ENCODE results near the gene ULBP1. TPM values are rescaled to one million over a fixed set of nuclear protein-coding genes. Genes with fewer than 3 reads are reported as not detected.
"Not testable (repeated sequence)": the region's sequence is repeated elsewhere in the genome, so short reads cannot be mapped to it uniquely, and the experiment has no call there.

The ULBP1 gene
- polyA plus RNA-seq, 1 donor from 2014 or later: not detected

DNA sequence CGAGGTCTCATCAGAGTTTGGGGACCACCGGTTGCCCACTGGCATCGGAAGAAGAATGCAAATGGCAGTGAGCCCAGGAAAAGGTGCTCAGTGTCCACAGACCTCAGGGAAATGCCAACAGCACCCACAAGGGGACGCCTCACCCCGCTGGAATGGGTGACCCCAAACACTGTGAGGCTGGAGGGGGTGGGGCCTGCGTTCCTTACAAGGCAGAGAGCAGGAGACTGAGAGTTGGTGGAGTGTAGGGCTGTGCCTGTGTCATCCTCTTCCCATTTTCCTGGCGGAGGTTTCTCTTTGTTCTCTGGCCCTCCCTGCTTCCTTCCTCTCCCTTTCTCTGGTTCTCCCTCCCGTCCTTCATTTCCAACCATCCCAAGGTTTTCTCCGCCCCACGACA is 9.8 kb upstream of the ULBP1 start:
- peaks cover 46% of the 10 kb centered on the region for H3K27me3 Mint-ChIP-seq
- not testable (repeated sequence) for H3K36me3 Mint-ChIP-seq, H3K27ac Mint-ChIP-seq, H3K4me1 Mint-ChIP-seq, H3K9me3 Mint-ChIP-seq
- H3K4me3 Mint-ChIP-seq: peak overlapping the region in 1 of 4 donors; percentile 30

GRCh38 chr6:149954328-149954983 is 9.3 kb upstream of the ULBP1 start:
- Mint-ChIP-seq H3K27me3 (peaks cover 49% of the 10 kb centered on the region), H3K4me3 (peak overlapping the region in 1 of 4 donors; percentile 64)
- H3K4me1 Mint-ChIP-seq, H3K9me3 Mint-ChIP-seq, H3K27ac Mint-ChIP-seq, H3K36me3 Mint-ChIP-seq: not testable (repeated sequence)

- not testable (repeated sequence) for H3K36me3 Mint-ChIP-seq, H3K9me3 Mint-ChIP-seq, H3K27ac Mint-ChIP-seq, H3K4me1 Mint-ChIP-seq
- peak overlapping the region in 3 of 4 donors; percentile 2 to 64 (median 60) for H3K4me3 Mint-ChIP-seq
- H3K27me3 Mint-ChIP-seq: peaks cover 48% of the 10 kb centered on the region
Observed at GRCh38 chr6:149954984-149955653, 8.6 kb upstream of the ULBP1 start.

- H3K27me3 Mint-ChIP-seq: peaks cover 48% of the 10 kb centered on the region
Observed at GRCh38 chr6:149955654-149956317, 8.0 kb upstream of the ULBP1 start.

GRCh38 chr6:149958124-149958523 is 5.6 kb upstream of the ULBP1 start:
- not testable (repeated sequence) for H3K4me3 Mint-ChIP-seq, H3K9me3 Mint-ChIP-seq, H3K36me3 Mint-ChIP-seq, H3K4me1 Mint-ChIP-seq, H3K27ac Mint-ChIP-seq
- H3K27me3 Mint-ChIP-seq: peaks cover 58% of the 10 kb centered on the region

More at GRCh38 chr6:149955654-149956317, 8.0 kb upstream of the ULBP1 start:
- H3K27ac Mint-ChIP-seq: peak overlapping the region in 1 of 3 donors; percentile 53
- H3K4me3 Mint-ChIP-seq, H3K36me3 Mint-ChIP-seq, H3K4me1 Mint-ChIP-seq, H3K9me3 Mint-ChIP-seq: not testable (repeated sequence)

GRCh38 chr6:149959806-149960205 is 3.9 kb upstream of the ULBP1 start:
- peak overlapping the region in 1 of 4 donors; percentile 35 for H3K4me3 Mint-ChIP-seq
- not testable (repeated sequence) for H3K36me3 Mint-ChIP-seq, H3K9me3 Mint-ChIP-seq
- H3K27ac Mint-ChIP-seq: peak overlapping the region in 1 of 3 donors; percentile 36
- peaks cover 6 to 11% (median 10%) of the 10 kb centered on the region in 3 donors for H3K4me1 Mint-ChIP-seq
- peaks cover 67% of the 10 kb centered on the region for H3K27me3 Mint-ChIP-seq

- Mint-ChIP-seq H3K36me3 (peaks cover 2% of the 10 kb centered on the region), H3K4me3 (no peak overlapping the region), H3K9me3 (no peaks in the 10 kb centered on the region), H3K27ac (peak overlapping the region in 1 of 3 donors; percentile 36), H3K27me3 (peaks cover 65% of the 10 kb centered on the region), H3K4me1 (peaks cover 7 to 12% (median 11%) of the 10 kb centered on the region in 3 donors)
Observed at GRCh38 chr6:149960488-149960887, 3.3 kb upstream of the ULBP1 start.

GRCh38 chr6:149961728-149962425 is 1.9 kb upstream of the ULBP1 start:
- Mint-ChIP-seq H3K4me3 (peak overlapping the region in 2 of 4 donors; percentile 31 to 48), H3K4me1 (peaks cover 11 to 13% (median 12%) of the 10 kb centered on the region in 3 donors), H3K36me3 (peaks cover 2% of the 10 kb centered on the region), H3K27me3 (peaks cover 63% of the 10 kb centered on the region), H3K9me3 (no peaks in the 10 kb centered on the region), H3K27ac (peak overlapping the region in 2 of 3 donors; percentile 46 to 59)

- Mint-ChIP-seq H3K9me3 (no peaks in the 10 kb centered on the region), H3K27ac (peak overlapping the region in 1 of 3 donors; percentile 86), H3K4me3 (peak overlapping the region; percentile 87 to 99 (median 95)), H3K4me1 (peaks cover 11 to 13% (median 12%) of the 10 kb centered on the region in 3 donors), H3K36me3 (peaks cover 2% of the 10 kb centered on the region), H3K27me3 (peaks cover 65% of the 10 kb centered on the region)
Observed at GRCh38 chr6:149962461-149963211, 1.1 kb upstream of the ULBP1 start.

DNA sequence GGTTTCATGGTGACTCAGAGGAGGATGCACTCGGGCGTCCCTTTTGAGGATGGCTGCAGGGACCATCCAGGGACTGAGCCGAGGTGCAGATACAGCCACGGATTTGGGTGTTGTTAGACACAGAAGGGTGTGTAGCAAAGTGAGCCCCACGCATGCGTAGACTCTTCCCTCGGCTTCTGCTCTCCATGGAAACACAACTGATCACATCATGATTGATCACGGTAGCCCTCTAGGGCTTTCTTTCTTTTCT is 606 bp upstream of the ULBP1 start:
- H3K4me1 Mint-ChIP-seq: peaks cover 11 to 13% (median 12%) of the 10 kb centered on the region in 3 donors
- no peaks in the 10 kb centered on the region for H3K9me3 Mint-ChIP-seq
- H3K4me3 Mint-ChIP-seq: peak overlapping the region; percentile 87 to 99 (median 95)
- H3K27me3 Mint-ChIP-seq: peaks cover 69% of the 10 kb centered on the region
- H3K36me3 Mint-ChIP-seq: peaks cover under 1% of the 10 kb centered on the region
- H3K27ac Mint-ChIP-seq: peak overlapping the region; percentile 39 to 94 (median 86)

- Mint-ChIP-seq H3K27ac (peak overlapping the region; percentile 31 to 94 (median 86)), H3K9me3 (no peaks in the 10 kb centered on the region), H3K27me3 (peaks cover 72% of the 10 kb centered on the region), H3K36me3 (no peaks in the 10 kb centered on the region), H3K4me3 (peak overlapping the region; percentile 87 to 99 (median 95)), H3K4me1 (peaks cover 11 to 12% (median 12%) of the 10 kb centered on the region in 3 donors)
Observed at GRCh38 chr6:149964308-149965193, 808 bp downstream of the ULBP1 start.

GRCh38 chr6:149965194-149966020 is 1.7 kb downstream of the ULBP1 start:
- H3K4me1 Mint-ChIP-seq: peaks cover 11 to 12% (median 12%) of the 10 kb centered on the region in 3 donors

DNA sequence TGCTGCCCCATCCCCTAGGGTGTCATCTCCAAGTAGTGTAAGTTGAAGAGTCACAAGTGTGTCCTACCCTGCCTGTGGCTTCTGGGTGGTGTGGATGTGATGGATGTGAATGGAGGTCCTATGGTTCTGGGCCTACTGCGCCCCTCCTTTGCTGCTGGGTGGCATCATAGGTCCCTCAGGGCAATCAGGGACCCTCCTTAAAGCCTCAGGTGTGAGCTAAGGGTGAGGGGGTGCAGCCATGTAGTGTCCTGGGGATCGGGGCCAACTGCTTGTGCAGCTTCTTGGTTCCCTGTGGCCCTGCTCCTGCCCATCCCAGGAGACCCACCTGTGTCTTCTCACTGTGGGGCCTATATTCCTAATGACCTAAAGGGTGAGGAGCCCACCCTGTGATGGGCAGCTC is 2.6 kb downstream of the ULBP1 start:
- Mint-ChIP-seq H3K27me3 (peaks cover 69% of the 10 kb centered on the region), H3K27ac (peak overlapping the region in 1 of 3 donors; percentile 86), H3K4me3 (peak overlapping the region in 2 of 4 donors; percentile 57 to 95), H3K4me1 (peaks cover 11 to 12% (median 12%) of the 10 kb centered on the region in 3 donors)
- H3K9me3 Mint-ChIP-seq, H3K36me3 Mint-ChIP-seq: not testable (repeated sequence)

More at GRCh38 chr6:149965194-149966020, 1.7 kb downstream of the ULBP1 start:
- Mint-ChIP-seq H3K4me3 (peak overlapping the region; percentile 87 to 99 (median 95)), H3K27ac (peak overlapping the region; percentile 2 to 94 (median 86)), H3K9me3 (no peaks in the 10 kb centered on the region), H3K36me3 (no peaks in the 10 kb centered on the region), H3K27me3 (peaks cover 72% of the 10 kb centered on the region)
